Stimulated activated CD4-positive, alpha-beta T cell treated with anti-CD3 and anti-CD28 coated beads, Interleukin-4, amount 100 ng/mL, for 24 hours (primary cell): ENCODE data around the gene CACNA1H.

Experiments
- DNase-seq: peaks from one replicate; pipeline ENCODE4 v3.0.0-alpha.2; 2020

The CACNA1H gene

GRCh38 chr16:1159325-1159972 lies 6.5 kb downstream of the CACNA1H start:
- DNase-seq: no peak

GRCh38 chr16:1159973-1160772 lies 7.3 kb downstream of the CACNA1H start:
- no peak for DNase-seq

GRCh38 chr16:1160773-1161348 lies 8.0 kb downstream of the CACNA1H start:
- no peak for DNase-seq

GRCh38 chr16:1162701-1163566 lies 10.0 kb downstream of the CACNA1H start:
- DNase-seq: no peak

- no peak for DNase-seq
These were observed 10.7 kb downstream of the CACNA1H start for GRCh38 chr16:1163567-1164055.

GRCh38 chr16:1164382-1164781 lies 11.5 kb downstream of the CACNA1H start:
- DNase-seq: no peak

- no peak for DNase-seq
These were observed 12.1 kb downstream of the CACNA1H start for GRCh38 chr16:1164975-1165374.

GRCh38 chr16:1165511-1165910 lies 12.6 kb downstream of the CACNA1H start:
- DNase-seq: no peak

GRCh38 chr16:1167276-1168107 lies 14.6 kb downstream of the CACNA1H start:
- DNase-seq: no peak

- DNase-seq: no peak
These were observed 15.9 kb downstream of the CACNA1H start for GRCh38 chr16:1168837-1169236.

GRCh38 chr16:1169285-1170075 lies 16.6 kb downstream of the CACNA1H start:
- no peak for DNase-seq

- DNase-seq: no peak
These were observed 17.1 kb downstream of the CACNA1H start for GRCh38 chr16:1170076-1170418.

- no peak for DNase-seq
These were observed 18.1 kb downstream of the CACNA1H start for GRCh38 chr16:1171001-1171400.

GRCh38 chr16:1171854-1172428 lies 19.0 kb downstream of the CACNA1H start:
- DNase-seq: no peak

GRCh38 chr16:1172651-1173050 lies 19.7 kb downstream of the CACNA1H start:
- DNase-seq: no peak

- no peak for DNase-seq
These were observed 21.0 kb downstream of the CACNA1H start for GRCh38 chr16:1173788-1174451.

- DNase-seq: no peak
These were observed 21.8 kb downstream of the CACNA1H start for GRCh38 chr16:1174477-1175357.

GRCh38 chr16:1175566-1176279 lies 22.8 kb downstream of the CACNA1H start:
- DNase-seq: no peak
